HepG2 (cell line): ENCODE results near the gene NOL4L. TPM values are rescaled to one million over a fixed set of nuclear protein-coding genes. Genes with fewer than 3 reads are reported as not detected.

Experiments used
- ADNP ChIP-seq: sonication (generic); formaldehyde crosslinking; IDR thresholded peaks from 2 replicates; pipeline ENCODE4 v1.4.0; 2020; ENCODE audit warnings: missing genetic modification reagents
- CHCHD3 ChIP-seq: sonication (generic); formaldehyde crosslinking; IDR thresholded peaks from 2 replicates; pipeline ENCODE4 v1.8.0; 2022; ENCODE audit warnings: mild to moderate bottlenecking, missing genetic modification reagents, moderate library complexity
- HHEX ChIP-seq: IDR thresholded peaks from 2 replicates; pipeline ENCODE4 v1.6.1; 2016; ENCODE audit warnings: control low read depth
- HNF1B ChIP-seq: sonication (generic); formaldehyde crosslinking; IDR thresholded peaks from 2 replicates; pipeline ENCODE4 v1.5.1; 2020; ENCODE audit warnings: mild to moderate bottlenecking, moderate library complexity, missing genetic modification reagents
- MTF1 ChIP-seq: sonication (generic); formaldehyde crosslinking; IDR thresholded peaks from 2 replicates; pipeline ENCODE4 v1.5.0; 2020; ENCODE audit warnings: missing genetic modification reagents
- POGZ ChIP-seq: sonication (generic); formaldehyde crosslinking; IDR thresholded peaks from 2 replicates; pipeline ENCODE4 v1.4.0; 2020; ENCODE audit warnings: mild to moderate bottlenecking, missing genetic modification reagents
- SMARCC2 ChIP-seq: fragments of 450-650 bp; IDR thresholded peaks from 2 replicates; pipeline ENCODE4 v1.6.1; 2017; ENCODE audit warnings: antibody characterized with exemption, mild to moderate bottlenecking
- TP53 ChIP-seq: sonication (generic); formaldehyde crosslinking; conservative IDR thresholded peaks from 2 replicates; pipeline ENCODE4 v1.4.0; 2020; ENCODE audit warnings: missing genetic modification reagents
- ZEB1 ChIP-seq: IDR thresholded peaks from 2 replicates; pipeline ENCODE4 v1.6.1; 2012; ENCODE audit warnings: mild to moderate bottlenecking, low read depth, inconsistent platforms; ENCODE audit not compliant: insufficient replicate concordance
- ZNF607 ChIP-seq: sonication (generic); formaldehyde crosslinking; IDR thresholded peaks from 2 replicates; pipeline ENCODE4 v1.5.1; 2020; ENCODE audit warnings: missing genetic modification reagents, mild to moderate bottlenecking, borderline replicate concordance
- ZNF639 ChIP-seq: conservative IDR thresholded peaks from 2 replicates; pipeline ENCODE4 v1.6.1; 2018; ENCODE audit warnings: missing genetic modification reagents
- ZNF746 ChIP-seq: sonication (generic); formaldehyde crosslinking; IDR thresholded peaks from 2 replicates; pipeline ENCODE4 v1.8.0; 2022; ENCODE audit warnings: mild to moderate bottlenecking, missing genetic modification reagents
- ZNF768 ChIP-seq: sonication (generic); formaldehyde crosslinking; IDR thresholded peaks from 2 replicates; pipeline ENCODE4 v1.4.0; 2020; ENCODE audit warnings: missing genetic modification reagents
- ZSCAN29 ChIP-seq: sonication (generic); formaldehyde crosslinking; conservative IDR thresholded peaks from 2 replicates; pipeline ENCODE4 v1.4.0; 2020; ENCODE audit warnings: mild to moderate bottlenecking, missing genetic modification reagents
- ZSCAN9 ChIP-seq: IDR thresholded peaks from 2 replicates; pipeline ENCODE4 v1.6.1; 2016; ENCODE audit warnings: borderline replicate concordance
- polyA plus RNA-seq, 8 experiments: library from polyadenylated mRNA; depleted of rRNA in 3 of 8; stranded (reverse) in 7 of 8; unstranded in 1 of 8; fragments of >200 nt; fragmentation: Illumina TruSeq in 4 of 8; extraction: Trizol in 4 of 8; gene quantifications; 2 replicates each; pipeline versions ENCODE4 v1.2.1 to v1.2.3, GENCODE V29; 2011 to 2016; ENCODE audit warnings: low read depth in 4 of 8, missing spikeins in 1 of 8, mixed read lengths in 1 of 8; ENCODE audit not compliant: insufficient read depth in 1 of 8
- total RNA-seq, 5 experiments: library from RNA; depleted of rRNA; stranded (reverse); fragments of >200 nt; fragmentation: Illumina TruSeq; extraction: Trizol; gene quantifications; 2 replicates each; pipeline ENCODE4 v1.2.3, GENCODE V29; 2016; ENCODE audit warnings: low read depth in 1 of 5
- TF ChIP-seq, protein P1 (sequence below): IDR thresholded peaks from 2 replicates; pipeline ENCODE4 v1.4.0; 2020; ENCODE audit warnings: mild to moderate bottlenecking, missing genetic modification reagents
- TF ChIP-seq, protein P2 (sequence below): sonication (generic); formaldehyde crosslinking; IDR thresholded peaks from 2 replicates; pipeline ENCODE4 v1.4.0; 2020; ENCODE audit warnings: mild to moderate bottlenecking, missing genetic modification reagents

The NOL4L gene
- total and polyA plus RNA-seq, 2 of the 13 experiments (the other 11 are each of a cell fraction or from before 2014, with no cell fraction given) = 16.6 to 35.4 TPM

GRCh38 chr20:32569018-32569379 is 16.1 kb downstream of the NOL4L start (continued):
- no peak for TF ChIP-seq MTF1
- TF ChIP-seq ZNF639 (CRISPR knock-in tag) = no peak
- no peak for TF ChIP-seq CHCHD3 (CRISPR knock-in tag)
- TF ChIP-seq POGZ (CRISPR knock-in tag) = no peak
- TF ChIP-seq, protein P1, sequence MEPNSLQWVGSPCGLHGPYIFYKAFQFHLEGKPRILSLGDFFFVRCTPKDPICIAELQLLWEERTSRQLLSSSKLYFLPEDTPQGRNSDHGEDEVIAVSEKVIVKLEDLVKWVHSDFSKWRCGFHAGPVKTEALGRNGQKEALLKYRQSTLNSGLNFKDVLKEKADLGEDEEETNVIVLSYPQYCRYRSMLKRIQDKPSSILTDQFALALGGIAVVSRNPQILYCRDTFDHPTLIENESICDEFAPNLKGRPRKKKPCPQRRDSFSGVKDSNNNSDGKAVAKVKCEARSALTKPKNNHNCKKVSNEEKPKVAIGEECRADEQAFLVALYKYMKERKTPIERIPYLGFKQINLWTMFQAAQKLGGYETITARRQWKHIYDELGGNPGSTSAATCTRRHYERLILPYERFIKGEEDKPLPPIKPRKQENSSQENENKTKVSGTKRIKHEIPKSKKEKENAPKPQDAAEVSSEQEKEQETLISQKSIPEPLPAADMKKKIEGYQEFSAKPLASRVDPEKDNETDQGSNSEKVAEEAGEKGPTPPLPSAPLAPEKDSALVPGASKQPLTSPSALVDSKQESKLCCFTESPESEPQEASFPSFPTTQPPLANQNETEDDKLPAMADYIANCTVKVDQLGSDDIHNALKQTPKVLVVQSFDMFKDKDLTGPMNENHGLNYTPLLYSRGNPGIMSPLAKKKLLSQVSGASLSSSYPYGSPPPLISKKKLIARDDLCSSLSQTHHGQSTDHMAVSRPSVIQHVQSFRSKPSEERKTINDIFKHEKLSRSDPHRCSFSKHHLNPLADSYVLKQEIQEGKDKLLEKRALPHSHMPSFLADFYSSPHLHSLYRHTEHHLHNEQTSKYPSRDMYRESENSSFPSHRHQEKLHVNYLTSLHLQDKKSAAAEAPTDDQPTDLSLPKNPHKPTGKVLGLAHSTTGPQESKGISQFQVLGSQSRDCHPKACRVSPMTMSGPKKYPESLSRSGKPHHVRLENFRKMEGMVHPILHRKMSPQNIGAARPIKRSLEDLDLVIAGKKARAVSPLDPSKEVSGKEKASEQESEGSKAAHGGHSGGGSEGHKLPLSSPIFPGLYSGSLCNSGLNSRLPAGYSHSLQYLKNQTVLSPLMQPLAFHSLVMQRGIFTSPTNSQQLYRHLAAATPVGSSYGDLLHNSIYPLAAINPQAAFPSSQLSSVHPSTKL (CRISPR knock-in tag) = no peak
- TF ChIP-seq ADNP (CRISPR knock-in tag) = 0 out of 2 replicates have a peak, but pooled peaks have one; percentile 42
- TF ChIP-seq HNF1B (CRISPR knock-in tag) = peak; percentile 26; the same call in 1 of the 2 replicates
- TF ChIP-seq SMARCC2 = no peak
- peak; percentile 86 for TF ChIP-seq ZNF768
- no peak for TF ChIP-seq TP53 (CRISPR knock-in tag)
- TF ChIP-seq ZSCAN29 (CRISPR knock-in tag) = no peak
- no peak for TF ChIP-seq ZSCAN9 (CRISPR knock-in tag)
- no peak for TF ChIP-seq ZEB1
- TF ChIP-seq ZNF607 (CRISPR knock-in tag) = peak; percentile 15; the same call in 1 of the 2 replicates
- peak; percentile 18; the same call in 1 of the 2 replicates for TF ChIP-seq ZNF746 (CRISPR knock-in tag)
- TF ChIP-seq, protein P2, sequence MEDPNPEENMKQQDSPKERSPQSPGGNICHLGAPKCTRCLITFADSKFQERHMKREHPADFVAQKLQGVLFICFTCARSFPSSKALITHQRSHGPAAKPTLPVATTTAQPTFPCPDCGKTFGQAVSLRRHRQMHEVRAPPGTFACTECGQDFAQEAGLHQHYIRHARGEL (CRISPR knock-in tag) = no peak
- no peak for TF ChIP-seq HHEX
